Measurements from ENCODE around the gene TMCO6.

DNA sequence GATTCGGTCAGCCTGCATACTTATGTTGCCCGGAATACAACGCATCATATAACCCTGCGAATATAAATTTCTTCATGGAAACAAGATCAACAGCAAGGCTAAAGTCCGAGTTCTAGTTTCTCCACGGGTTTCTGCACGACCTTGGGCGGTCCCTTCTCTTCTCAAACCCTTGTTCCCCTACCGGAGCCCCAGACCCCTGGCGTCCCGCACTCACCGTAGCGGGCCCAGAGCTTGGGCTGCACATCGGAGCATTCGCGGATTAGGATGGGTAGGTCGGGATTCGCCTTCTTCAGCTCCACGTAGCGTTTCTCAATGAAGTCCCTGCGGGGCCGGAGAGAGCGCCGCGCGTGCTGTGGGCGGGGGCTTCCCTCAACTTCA, 7.8 kb downstream of the TMCO6 start:
- TF ChIP-seq, protein P1, sequence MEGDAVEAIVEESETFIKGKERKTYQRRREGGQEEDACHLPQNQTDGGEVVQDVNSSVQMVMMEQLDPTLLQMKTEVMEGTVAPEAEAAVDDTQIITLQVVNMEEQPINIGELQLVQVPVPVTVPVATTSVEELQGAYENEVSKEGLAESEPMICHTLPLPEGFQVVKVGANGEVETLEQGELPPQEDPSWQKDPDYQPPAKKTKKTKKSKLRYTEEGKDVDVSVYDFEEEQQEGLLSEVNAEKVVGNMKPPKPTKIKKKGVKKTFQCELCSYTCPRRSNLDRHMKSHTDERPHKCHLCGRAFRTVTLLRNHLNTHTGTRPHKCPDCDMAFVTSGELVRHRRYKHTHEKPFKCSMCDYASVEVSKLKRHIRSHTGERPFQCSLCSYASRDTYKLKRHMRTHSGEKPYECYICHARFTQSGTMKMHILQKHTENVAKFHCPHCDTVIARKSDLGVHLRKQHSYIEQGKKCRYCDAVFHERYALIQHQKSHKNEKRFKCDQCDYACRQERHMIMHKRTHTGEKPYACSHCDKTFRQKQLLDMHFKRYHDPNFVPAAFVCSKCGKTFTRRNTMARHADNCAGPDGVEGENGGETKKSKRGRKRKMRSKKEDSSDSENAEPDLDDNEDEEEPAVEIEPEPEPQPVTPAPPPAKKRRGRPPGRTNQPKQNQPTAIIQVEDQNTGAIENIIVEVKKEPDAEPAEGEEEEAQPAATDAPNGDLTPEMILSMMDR (IDR thresholded peaks at IDR 0.05; ENCODE audit: low read length): no peak
- TF ChIP-seq EZH2 (IDR thresholded peaks at IDR 0.05; ENCODE audit: borderline replicate concordance, low read length): no peak
